Mesangial cell (primary cell): ENCODE results near the gene TEX9. TPM values are rescaled to one million over a fixed set of nuclear protein-coding genes. Genes with fewer than 3 reads are reported as not detected.

Experiments
- total RNA-seq: library from RNA; depleted of rRNA; stranded (reverse); fragments of >200 nt; gene quantifications from 2 replicates; pipeline ENCODE4 v1.2.3, GENCODE V29; 2015

Gene TEX9
- total RNA-seq: 1.6 and 3.1 TPM in 2 replicates

GRCh38 chr15:56365075-56365711 is at the start of gene TEX9:
TSS of gene TEX9 (plus strand) at chr15:56365426. CDS start at chr15:56365451, 25 bp downstream.

DNA sequence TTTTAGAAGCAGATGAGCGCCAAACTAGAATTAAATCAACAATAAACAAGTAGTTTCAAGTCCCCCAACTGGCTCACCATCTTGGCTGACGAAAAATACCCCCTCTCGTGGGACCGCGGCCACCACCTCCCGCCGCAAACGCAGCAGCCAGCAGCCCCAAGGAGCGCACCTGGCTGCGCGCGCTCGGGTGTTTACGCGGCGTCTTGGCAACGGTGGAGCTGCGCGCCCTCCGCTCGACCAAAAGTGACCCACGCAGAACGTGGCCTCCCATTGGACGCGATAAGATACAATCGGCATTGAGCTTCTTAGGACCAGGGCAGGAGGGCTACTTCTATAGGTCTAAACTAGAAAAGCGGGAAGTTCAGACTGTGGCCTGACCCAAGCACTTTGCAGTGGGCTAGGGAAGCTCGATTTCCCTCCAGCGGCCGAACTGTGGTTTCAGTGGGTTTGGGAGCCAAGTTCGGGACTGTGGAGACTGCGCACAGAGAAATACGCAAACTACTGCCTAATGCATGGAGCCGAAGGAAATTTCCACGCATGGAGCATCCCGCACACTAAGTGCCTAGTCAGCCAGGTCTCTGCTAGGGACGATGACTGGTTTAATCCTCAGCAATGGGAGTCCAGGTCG is 99.8 kb downstream of the TEX9 start, which contains the start of gene MNS1:
MNS1 (minus strand) TSS at position 245 of the 628 bp plus-strand sequence; CDS start at position 80, 165 bp downstream.

Other genes with a start within 250 kb of the TEX9 start
- gene RFX7, start 121.5 kb upstream of the TEX9 start, total RNA-seq: 7.5 and 9.0 TPM in 2 replicates
- 1.1 and 1.5 TPM in 2 replicates for gene MNS1, start 99.7 kb downstream of the TEX9 start, total RNA-seq